A549 (cell line): ENCODE data around the gene RFX1. TPM values are rescaled to one million over a fixed set of nuclear protein-coding genes. Genes with fewer than 3 reads are reported as not detected.

Experiments used
- ATAC-seq, 2 experiments: fragments of 200-7000 bp in 1 of 2; fragments of >200 bp in 1 of 2; cut with Nextera tagmentation in 1 of 2; cut with Tn5 transposase in 1 of 2; 3 replicates each; pipeline versions ENCODE4 v1.8.0 to v1.9.1; 2018 to 2020; ENCODE audit warnings: mild to moderate bottlenecking in 1 of 2, moderate library complexity in 1 of 2
- CTCF ChIA-PET: fragments of 300-600 bp; sonication (Branson Sonifier 250); formaldehyde crosslinking; extraction: SDS; loops from one replicate; lab custom pipeline; 2021; ENCODE audit warnings: antibody characterized with exemption, inconsistent platforms; lab: Yijun Ruan, JAX
- POLR2A ChIA-PET: fragments of 350-600 bp; formaldehyde crosslinking; extraction: SDS; loops from one replicate; lab custom pipeline; 2021; ENCODE audit warnings: antibody characterized with exemption, inconsistent platforms; lab: Yijun Ruan, JAX
- DNase-seq, 2 experiments: peaks; one replicate each; pipeline versions ENCODE4 v3.0.0 to v3.0.0-alpha.2; 2011 to 2016; ENCODE audit warnings: low read depth in 1 of 2, low spot score in 1 of 2
- FAIRE-seq: peaks from 2 replicates; lab custom pipeline; 2011; peaks lifted over from hg19 to GRCh38; lab: Jason Lieb, UNC
- H3K27ac ChIP-seq, 2 experiments: fragments of >200 bp; sonication (Bioruptor Twin); formaldehyde crosslinking; 3 replicates each; pipeline ENCODE4 v1.5.1; 2016 to 2017
- H3K4me1 ChIP-seq: fragments of >200 bp; sonication (Bioruptor Twin); formaldehyde crosslinking; 3 replicates; pipeline ENCODE4 v1.6.1; 2016
- H3K4me2 ChIP-seq: fragments of >200 bp; sonication (Bioruptor Twin); formaldehyde crosslinking; 3 replicates; pipeline ENCODE4 v1.6.1; 2016
- H3K4me3 ChIP-seq: fragments of >200 bp; sonication (Bioruptor Twin); formaldehyde crosslinking; 3 replicates; pipeline ENCODE4 v1.5.1; 2016
- H3K9me3 ChIP-seq: fragments of >200 bp; sonication (Bioruptor Twin); formaldehyde crosslinking; 3 replicates; pipeline ENCODE4 v1.6.1; 2016
- FOSL2 ChIP-seq, 2 experiments: fragments of 450-650 bp in 1 of 2; fragments of >200 bp in 1 of 2; sonication (Bioruptor Twin) in 1 of 2; formaldehyde crosslinking; IDR thresholded peaks; 2 replicates each; pipeline versions ENCODE4 v1.5.0 to v1.6.1; 2016 to 2020; ENCODE audit warnings: mild to moderate bottlenecking in 1 of 2, moderate library complexity in 1 of 2
- POLR2A ChIP-seq: IDR thresholded peaks from 2 replicates; pipeline ENCODE4 v1.6.1; 2012; ENCODE audit warnings: mild to moderate bottlenecking, low read length
- RFX5 ChIP-seq: fragments of 450-650 bp; IDR thresholded peaks from 2 replicates; pipeline ENCODE4 v1.7.1; 2014; ENCODE audit warnings: antibody characterized with exemption, mild to moderate bottlenecking, moderate library complexity
- WGBS: methylation state at CpG from one replicate; pipeline ENCODE4 v1.1.6; 2017; ENCODE audit errors: missing lambda C conversion rate; 5-methylcytosine and 5-hydroxymethylcytosine counted together
- polyA plus RNA-seq, 4 experiments: library from polyadenylated mRNA; depleted of rRNA in 3 of 4; stranded (reverse); fragments of >200 nt; fragmentation: RNase III in 1 of 4; extraction: RNeasy Plus Mini Kit Qiagen cat#74134 plus additional on column Dnase treatment in 1 of 4; gene quantifications; 2 replicates in 3 of 4; 3 replicates in 1 of 4; pipeline ENCODE4 v1.2.3, GENCODE V29; 2011 to 2017
- TF ChIP-seq, protein P1 (sequence below): fragments of 250-450 bp; sonication (Bioruptor Pico); IDR thresholded peaks from 2 replicates; pipeline ENCODE4 v1.5.0; 2021; ENCODE audit warnings: mild to moderate bottlenecking, moderate library complexity, borderline replicate concordance
- TF ChIP-seq, protein P2 (sequence below): fragments of 150-350 bp; IDR thresholded peaks from 2 replicates; pipeline ENCODE4 v1.6.1; 2014; ENCODE audit warnings: low read depth, mild to moderate bottlenecking, low read length

RFX1 gene
- polyA plus RNA-seq, 2 of the 4 experiments (the other 2 are of a cell fraction), result 0.57 to 5.4 TPM

DNA sequence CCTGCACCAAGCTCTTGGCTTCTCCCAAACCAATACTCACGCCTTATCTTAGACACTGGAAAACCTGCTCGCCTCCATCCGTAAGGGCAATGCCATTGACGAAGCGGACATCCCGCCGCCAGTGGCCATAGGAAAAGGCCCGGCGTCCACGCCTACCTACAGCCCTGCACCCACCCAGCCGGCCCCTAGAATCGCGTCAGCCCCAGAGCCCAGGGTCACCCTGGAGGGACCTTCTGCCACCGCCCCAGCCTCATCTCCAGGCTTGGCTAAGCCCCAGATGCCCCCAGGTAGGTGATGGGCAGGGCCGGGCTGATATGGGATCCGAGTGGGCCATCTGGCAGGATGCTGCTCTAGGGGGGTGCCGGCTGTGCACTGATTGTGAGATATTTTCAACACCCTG lies 92.8 kb downstream of the RFX1 start:
- Histone ChIP-seq H3K9me3 (no peaks in the 10 kb centered on the region), H3K27ac (no peak overlapping the region), H3K4me2 (no peak overlapping the region), H3K4me1 (no peaks in the 10 kb centered on the region), H3K4me3 (no peak overlapping the region)
- FAIRE-seq (no peak), DNase-seq (no peak), ATAC-seq (no peak)
- ChIA-PET POLR2A (no interaction called here), CTCF (interaction anchor here (0.8 to 1.2 kb wide), 2 partner anchors 12 to 50 kb away, joined by 3 to 6 read pairs; no protein-coding TSS in a partner anchor)
- 90% methylated on average over 17 of the region's 17 CpGs for WGBS
- TF ChIP-seq, protein P1, sequence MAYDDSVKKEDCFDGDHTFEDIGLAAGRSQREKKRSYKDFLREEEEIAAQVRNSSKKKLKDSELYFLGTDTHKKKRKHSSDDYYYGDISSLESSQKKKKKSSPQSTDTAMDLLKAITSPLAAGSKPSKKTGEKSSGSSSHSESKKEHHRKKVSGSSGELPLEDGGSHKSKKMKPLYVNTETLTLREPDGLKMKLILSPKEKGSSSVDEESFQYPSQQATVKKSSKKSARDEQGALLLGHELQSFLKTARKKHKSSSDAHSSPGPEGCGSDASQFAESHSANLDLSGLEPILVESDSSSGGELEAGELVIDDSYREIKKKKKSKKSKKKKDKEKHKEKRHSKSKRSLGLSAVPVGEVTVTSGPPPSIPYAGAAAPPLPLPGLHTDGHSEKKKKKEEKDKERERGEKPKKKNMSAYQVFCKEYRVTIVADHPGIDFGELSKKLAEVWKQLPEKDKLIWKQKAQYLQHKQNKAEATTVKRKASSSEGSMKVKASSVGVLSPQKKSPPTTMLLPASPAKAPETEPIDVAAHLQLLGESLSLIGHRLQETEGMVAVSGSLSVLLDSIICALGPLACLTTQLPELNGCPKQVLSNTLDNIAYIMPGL, result no peak
- TF ChIP-seq, protein P2, sequence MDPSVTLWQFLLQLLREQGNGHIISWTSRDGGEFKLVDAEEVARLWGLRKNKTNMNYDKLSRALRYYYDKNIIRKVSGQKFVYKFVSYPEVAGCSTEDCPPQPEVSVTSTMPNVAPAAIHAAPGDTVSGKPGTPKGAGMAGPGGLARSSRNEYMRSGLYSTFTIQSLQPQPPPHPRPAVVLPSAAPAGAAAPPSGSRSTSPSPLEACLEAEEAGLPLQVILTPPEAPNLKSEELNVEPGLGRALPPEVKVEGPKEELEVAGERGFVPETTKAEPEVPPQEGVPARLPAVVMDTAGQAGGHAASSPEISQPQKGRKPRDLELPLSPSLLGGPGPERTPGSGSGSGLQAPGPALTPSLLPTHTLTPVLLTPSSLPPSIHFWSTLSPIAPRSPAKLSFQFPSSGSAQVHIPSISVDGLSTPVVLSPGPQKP, result no peak
- TF ChIP-seq FOSL2 (IDR thresholded peaks at IDR 0.05), result no peak
- no peak for TF ChIP-seq FOSL2 (CRISPR knock-in tag; IDR thresholded peaks at IDR 0.05)
- no peak for TF ChIP-seq POLR2A
- TF ChIP-seq RFX5, result no peak

Other genes with a start within 250 kb of the RFX1 start
- 12.2 and 12.6 TPM in 2 replicates for gene MRI1, start 241.8 kb downstream of the RFX1 start, polyA plus RNA-seq (2011; rRNA removed)
- 14.5 to 16.2 TPM (median 15.9 TPM) in 3 replicates for gene MRI1, start 241.8 kb downstream of the RFX1 start, polyA plus RNA-seq (2017; fragmentation: RNase III; extraction: RNeasy Plus Mini Kit Qiagen cat#74134 plus additional on column Dnase treatment)
- 105 and 131 TPM in 2 replicates for gene C19orf53, start 231.9 kb downstream of the RFX1 start, polyA plus RNA-seq (2011; rRNA removed)
- 143 to 146 TPM (median 144 TPM) in 3 replicates for gene C19orf53, start 231.9 kb downstream of the RFX1 start, polyA plus RNA-seq (2017; fragmentation: RNase III; extraction: RNeasy Plus Mini Kit Qiagen cat#74134 plus additional on column Dnase treatment)
- gene ZSWIM4, start 210.9 kb downstream of the RFX1 start, polyA plus RNA-seq (2011; rRNA removed), result 1.6 and 1.7 TPM in 2 replicates
- 3.4 to 3.9 TPM (median 3.7 TPM) in 3 replicates for gene ZSWIM4, start 210.9 kb downstream of the RFX1 start, polyA plus RNA-seq (2017; fragmentation: RNase III; extraction: RNeasy Plus Mini Kit Qiagen cat#74134 plus additional on column Dnase treatment)
- gene NANOS3, start 129.2 kb downstream of the RFX1 start, polyA plus RNA-seq (2011; rRNA removed), result 0.31 and 0.53 TPM in 2 replicates
- gene NANOS3, start 129.2 kb downstream of the RFX1 start, polyA plus RNA-seq (2017; fragmentation: RNase III; extraction: RNeasy Plus Mini Kit Qiagen cat#74134 plus additional on column Dnase treatment), result 0.78 to 1.2 TPM (median 1.1 TPM) in 3 replicates
- gene BRME1, start 100.2 kb downstream of the RFX1 start, polyA plus RNA-seq (2011; rRNA removed), result 0.09 and 0.12 TPM in 2 replicates
- gene BRME1, start 100.2 kb downstream of the RFX1 start, polyA plus RNA-seq (2017; fragmentation: RNase III; extraction: RNeasy Plus Mini Kit Qiagen cat#74134 plus additional on column Dnase treatment), result 1.1 to 2.3 TPM (median 1.2 TPM) in 3 replicates
- gene CC2D1A, start 100.1 kb downstream of the RFX1 start, polyA plus RNA-seq (2011; rRNA removed), result 4.7 and 4.8 TPM in 2 replicates
- gene CC2D1A, start 100.1 kb downstream of the RFX1 start, polyA plus RNA-seq (2017; fragmentation: RNase III; extraction: RNeasy Plus Mini Kit Qiagen cat#74134 plus additional on column Dnase treatment), result 13.9 to 15.3 TPM (median 14.0 TPM) in 3 replicates
- gene PODNL1, start 67.9 kb downstream of the RFX1 start, polyA plus RNA-seq (2011; rRNA removed), result 0.50 and 0.79 TPM in 2 replicates
- 1.1 to 1.8 TPM (median 1.3 TPM) in 3 replicates for gene PODNL1, start 67.9 kb downstream of the RFX1 start, polyA plus RNA-seq (2017; fragmentation: RNase III; extraction: RNeasy Plus Mini Kit Qiagen cat#74134 plus additional on column Dnase treatment)
- gene DCAF15, start 53.8 kb downstream of the RFX1 start, polyA plus RNA-seq (2011; rRNA removed), result 6.9 and 10.2 TPM in 2 replicates
- gene DCAF15, start 53.8 kb downstream of the RFX1 start, polyA plus RNA-seq (2017; fragmentation: RNase III; extraction: RNeasy Plus Mini Kit Qiagen cat#74134 plus additional on column Dnase treatment), result 21.1 to 23.0 TPM (median 21.5 TPM) in 3 replicates
- not detected in 2 replicates for gene RLN3, start 21.8 kb upstream of the RFX1 start, polyA plus RNA-seq (2011; rRNA removed)
- not detected in 3 replicates for gene RLN3, start 21.8 kb upstream of the RFX1 start, polyA plus RNA-seq (2017; fragmentation: RNase III; extraction: RNeasy Plus Mini Kit Qiagen cat#74134 plus additional on column Dnase treatment)
- 3.0 and 3.1 TPM in 2 replicates for gene IL27RA, start 25.4 kb upstream of the RFX1 start, polyA plus RNA-seq (2011; rRNA removed)
- gene IL27RA, start 25.4 kb upstream of the RFX1 start, polyA plus RNA-seq (2017; fragmentation: RNase III; extraction: RNeasy Plus Mini Kit Qiagen cat#74134 plus additional on column Dnase treatment), result 4.0 to 4.6 TPM (median 4.5 TPM) in 3 replicates
- 0.73 and 0.96 TPM in 2 replicates for gene PALM3, start 55.8 kb upstream of the RFX1 start, polyA plus RNA-seq (2011; rRNA removed)
- 7.9 to 12.1 TPM (median 10.2 TPM) in 3 replicates for gene PALM3, start 55.8 kb upstream of the RFX1 start, polyA plus RNA-seq (2017; fragmentation: RNase III; extraction: RNeasy Plus Mini Kit Qiagen cat#74134 plus additional on column Dnase treatment)
- gene MISP3, start 66.5 kb upstream of the RFX1 start, polyA plus RNA-seq (2011; rRNA removed), result 1.3 and 1.9 TPM in 2 replicates
- 2.1 to 2.8 TPM (median 2.3 TPM) in 3 replicates for gene MISP3, start 66.5 kb upstream of the RFX1 start, polyA plus RNA-seq (2017; fragmentation: RNase III; extraction: RNeasy Plus Mini Kit Qiagen cat#74134 plus additional on column Dnase treatment)
- gene C19orf67, start 79.5 kb upstream of the RFX1 start, polyA plus RNA-seq (2011; rRNA removed), result not detected in 2 replicates
- not detected in 3 replicates for gene C19orf67, start 79.5 kb upstream of the RFX1 start, polyA plus RNA-seq (2017; fragmentation: RNase III; extraction: RNeasy Plus Mini Kit Qiagen cat#74134 plus additional on column Dnase treatment)
- 7.7 and 8.4 TPM in 2 replicates for gene SAMD1, start 84.4 kb upstream of the RFX1 start, polyA plus RNA-seq (2011; rRNA removed)
- gene SAMD1, start 84.4 kb upstream of the RFX1 start, polyA plus RNA-seq (2017; fragmentation: RNase III; extraction: RNeasy Plus Mini Kit Qiagen cat#74134 plus additional on column Dnase treatment), result 26.9 to 30.8 TPM (median 28.9 TPM) in 3 replicates
- 10.0 and 12.0 TPM in 2 replicates for gene PRKACA, start 111.4 kb upstream of the RFX1 start, polyA plus RNA-seq (2011; rRNA removed)
- 40.9 to 46.2 TPM (median 41.1 TPM) in 3 replicates for gene PRKACA, start 111.4 kb upstream of the RFX1 start, polyA plus RNA-seq (2017; fragmentation: RNase III; extraction: RNeasy Plus Mini Kit Qiagen cat#74134 plus additional on column Dnase treatment)
- gene ASF1B, start 130.3 kb upstream of the RFX1 start, polyA plus RNA-seq (2011; rRNA removed), result 12.1 and 17.1 TPM in 2 replicates
- 37.8 to 46.2 TPM (median 42.1 TPM) in 3 replicates for gene ASF1B, start 130.3 kb upstream of the RFX1 start, polyA plus RNA-seq (2017; fragmentation: RNase III; extraction: RNeasy Plus Mini Kit Qiagen cat#74134 plus additional on column Dnase treatment)
- gene ADGRL1, start 199.8 kb upstream of the RFX1 start, polyA plus RNA-seq (2011; rRNA removed), result 3.9 and 5.6 TPM in 2 replicates
- gene ADGRL1, start 199.8 kb upstream of the RFX1 start, polyA plus RNA-seq (2017; fragmentation: RNase III; extraction: RNeasy Plus Mini Kit Qiagen cat#74134 plus additional on column Dnase treatment), result 5.4 to 7.4 TPM (median 6.0 TPM) in 3 replicates